HPDE6-E6E7 (cell line): ENCODE data around the gene STRBP.
"Not testable (repeated sequence)": the region's sequence is repeated elsewhere in the genome, so short reads cannot be mapped to it uniquely, and the experiment has no call there.

Source experiments
- DNase-seq: peaks from one replicate; pipeline ENCODE4 v3.0.0; 2011; ENCODE audit warnings: missing footprints; ENCODE audit errors: extremely low spot score

STRBP gene

DNA sequence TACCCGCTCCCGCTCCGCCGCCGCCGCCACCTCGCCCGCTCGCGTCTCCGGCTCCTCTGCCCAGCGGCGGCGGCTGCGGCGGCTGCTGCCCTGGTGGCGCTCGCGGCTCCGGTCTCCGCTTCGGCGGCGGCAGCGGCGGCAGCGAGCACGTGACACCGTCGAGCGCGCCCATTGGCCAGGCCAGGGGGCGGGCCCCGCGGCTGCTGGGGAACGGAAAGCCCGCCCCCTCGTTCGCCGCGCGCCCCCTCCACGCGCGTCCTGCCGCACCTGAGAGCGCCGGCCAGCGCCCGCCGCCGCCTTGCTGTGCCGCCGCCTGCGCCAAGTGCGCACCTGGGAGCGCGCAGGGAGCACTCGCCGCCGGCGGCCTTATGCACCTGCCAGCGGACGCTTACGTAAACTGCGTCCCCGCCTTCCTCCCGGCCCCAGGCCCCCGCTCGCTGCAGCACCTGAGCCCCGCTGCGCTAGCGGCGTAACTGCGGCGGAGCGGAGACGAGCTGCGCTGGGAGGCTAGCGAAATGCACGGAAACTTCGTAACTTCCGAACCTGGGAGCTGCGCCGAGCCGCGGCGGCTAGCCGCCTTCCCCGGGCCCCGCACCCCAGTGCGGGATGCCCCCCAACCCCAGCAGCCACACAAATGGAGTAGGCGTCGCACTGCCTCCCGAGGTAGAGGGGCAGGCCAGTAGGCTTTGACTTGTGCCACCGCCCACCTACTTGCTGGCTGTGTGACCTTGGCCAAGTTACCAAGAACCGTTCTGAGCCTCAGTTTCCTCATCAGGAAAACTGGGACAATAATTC is at the start of gene STRBP:
TSS of gene STRBP (minus strand) at position 122 of the 795 bp plus-strand sequence. CDS start 84,452 bp downstream, outside the sequence.
- peak; percentile 89 for DNase-seq

DNA sequence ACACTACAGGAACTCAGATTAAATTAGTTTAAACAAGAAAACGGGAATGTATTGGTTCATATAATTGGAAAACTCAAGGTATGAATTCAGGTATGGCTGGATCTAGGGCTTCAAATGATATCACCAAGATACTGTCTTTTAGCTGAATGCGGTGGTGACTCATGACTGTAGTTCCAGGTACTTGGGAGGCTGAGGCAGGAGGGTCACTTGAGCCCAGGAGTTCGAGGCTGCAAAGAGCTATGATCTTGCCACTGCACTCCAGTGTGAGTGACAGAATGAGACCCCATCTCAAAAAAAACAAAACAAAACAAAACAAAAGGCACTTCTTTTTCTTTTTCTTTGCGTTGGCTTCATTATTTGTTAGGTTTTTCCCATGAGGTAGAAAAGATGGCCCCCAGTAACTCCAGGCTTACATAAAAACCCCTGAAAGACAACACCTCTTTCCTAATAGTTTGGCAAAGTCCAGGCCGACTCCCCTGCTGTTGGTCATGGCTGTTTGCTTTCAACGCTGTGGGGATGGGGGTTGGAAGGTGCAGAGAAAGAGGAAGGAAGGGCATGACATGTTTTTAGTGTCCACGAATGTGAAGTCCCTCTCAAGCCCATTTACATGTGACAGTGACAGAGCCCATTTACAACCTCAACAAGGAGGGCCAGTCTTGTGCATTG is 47.8 kb upstream of the STRBP start:
- no peak for DNase-seq

DNA sequence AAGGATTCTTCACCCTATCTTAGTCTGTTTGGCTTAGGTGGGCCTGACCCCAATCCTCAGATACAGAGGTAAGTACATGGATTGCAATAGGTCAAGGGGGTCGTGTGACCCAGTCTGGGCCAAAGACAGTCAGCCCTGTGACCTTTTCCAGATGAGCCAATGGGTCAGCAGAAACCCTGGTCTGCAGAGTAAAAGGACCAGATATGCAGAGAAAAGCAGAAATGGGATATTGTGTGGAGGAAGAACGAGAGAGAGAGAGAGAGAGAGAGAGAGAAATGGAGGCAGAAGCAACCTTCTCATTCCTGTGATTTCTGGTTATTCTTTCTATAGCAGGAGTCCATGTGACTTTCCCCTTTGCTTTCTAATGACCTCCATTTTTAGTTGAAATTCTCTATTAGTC is 47.2 kb upstream of the STRBP start:
- no peak for DNase-seq

DNA sequence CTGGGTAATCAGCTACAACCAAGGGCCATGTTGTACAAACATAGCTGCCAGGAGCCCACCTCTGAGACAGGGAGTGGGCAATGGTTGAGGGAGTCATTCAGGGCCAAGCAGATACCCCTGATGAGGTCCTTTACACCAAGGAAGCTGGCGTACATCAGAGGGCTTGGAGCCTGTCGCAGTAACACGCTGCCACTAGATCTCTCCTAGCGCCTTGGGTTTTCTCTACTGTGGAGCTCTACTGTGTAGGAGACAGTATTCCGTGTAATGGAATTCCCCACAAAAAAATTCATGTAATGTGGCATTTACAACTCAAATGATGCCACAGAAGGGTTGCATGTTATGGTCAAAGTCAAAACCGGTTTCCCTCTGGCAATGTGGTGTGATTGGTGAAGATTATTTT is 46.2 kb upstream of the STRBP start:
- DNase-seq, result no peak

GRCh38 chr9:123312306-123312877 is 44.0 kb upstream of the STRBP start:
- DNase-seq, result no peak

- DNase-seq, result no peak
Measured at GRCh38 chr9:123311250-123311752, 42.9 kb upstream of the STRBP start.

GRCh38 chr9:123310551-123311249 is 42.3 kb upstream of the STRBP start:
- DNase-seq, result no peak

DNA sequence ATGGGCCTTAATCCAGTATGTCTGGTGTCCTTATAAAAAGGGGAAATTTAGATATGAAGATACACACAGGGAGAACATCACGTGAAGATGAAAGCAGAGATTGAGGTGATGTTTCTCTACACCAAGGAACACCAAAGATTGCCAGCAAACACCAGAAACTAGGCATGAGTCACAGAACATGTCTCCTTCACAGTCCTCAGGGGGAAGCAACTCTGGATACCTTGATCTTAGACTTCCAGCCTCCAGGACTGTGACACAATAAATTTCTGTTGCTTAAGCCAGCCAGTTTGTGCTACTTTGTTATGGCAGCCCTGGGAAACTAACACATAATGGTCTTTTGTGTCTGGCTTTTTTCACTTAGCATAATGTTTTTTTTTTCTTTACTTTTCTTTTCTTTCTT is 41.2 kb upstream of the STRBP start:
- no peak for DNase-seq

DNA sequence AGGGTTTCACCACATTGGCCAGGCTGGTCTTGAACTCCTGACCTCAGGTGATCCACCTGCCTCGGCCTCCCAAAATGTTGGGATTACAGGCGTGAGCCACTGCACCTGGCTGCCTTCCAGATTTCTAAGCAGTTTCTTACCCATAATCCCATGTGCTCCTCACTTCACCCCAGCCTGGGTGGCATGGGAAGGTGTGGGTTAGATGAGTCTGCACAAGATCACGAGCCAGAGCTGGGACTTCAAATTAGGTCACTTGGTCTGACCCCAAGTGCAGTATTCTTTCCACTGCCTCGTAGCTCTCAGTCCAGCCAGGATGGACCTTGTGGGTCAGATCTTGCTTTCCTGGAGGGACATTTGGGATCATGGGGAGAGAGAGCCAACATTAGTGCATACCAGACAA is 37.5 kb upstream of the STRBP start:
- no peak for DNase-seq

DNA sequence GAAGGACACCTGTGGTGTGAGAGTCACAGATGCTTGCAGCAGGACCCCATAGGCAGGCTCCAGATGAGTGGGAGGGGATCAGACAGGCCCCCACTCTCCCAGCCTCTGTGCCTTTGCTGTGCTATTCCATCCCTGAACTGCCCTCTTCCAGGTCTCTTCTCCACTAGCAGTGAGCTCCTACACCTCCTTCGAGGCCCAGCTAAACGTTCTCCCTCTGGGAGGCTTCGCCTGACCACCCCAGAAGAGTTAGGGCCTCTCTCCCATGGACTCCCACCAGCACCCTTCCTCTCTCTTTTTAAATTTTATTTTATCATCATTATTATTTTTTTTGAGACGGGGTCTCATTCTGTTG is 35.9 kb upstream of the STRBP start:
- DNase-seq, result no peak

DNA sequence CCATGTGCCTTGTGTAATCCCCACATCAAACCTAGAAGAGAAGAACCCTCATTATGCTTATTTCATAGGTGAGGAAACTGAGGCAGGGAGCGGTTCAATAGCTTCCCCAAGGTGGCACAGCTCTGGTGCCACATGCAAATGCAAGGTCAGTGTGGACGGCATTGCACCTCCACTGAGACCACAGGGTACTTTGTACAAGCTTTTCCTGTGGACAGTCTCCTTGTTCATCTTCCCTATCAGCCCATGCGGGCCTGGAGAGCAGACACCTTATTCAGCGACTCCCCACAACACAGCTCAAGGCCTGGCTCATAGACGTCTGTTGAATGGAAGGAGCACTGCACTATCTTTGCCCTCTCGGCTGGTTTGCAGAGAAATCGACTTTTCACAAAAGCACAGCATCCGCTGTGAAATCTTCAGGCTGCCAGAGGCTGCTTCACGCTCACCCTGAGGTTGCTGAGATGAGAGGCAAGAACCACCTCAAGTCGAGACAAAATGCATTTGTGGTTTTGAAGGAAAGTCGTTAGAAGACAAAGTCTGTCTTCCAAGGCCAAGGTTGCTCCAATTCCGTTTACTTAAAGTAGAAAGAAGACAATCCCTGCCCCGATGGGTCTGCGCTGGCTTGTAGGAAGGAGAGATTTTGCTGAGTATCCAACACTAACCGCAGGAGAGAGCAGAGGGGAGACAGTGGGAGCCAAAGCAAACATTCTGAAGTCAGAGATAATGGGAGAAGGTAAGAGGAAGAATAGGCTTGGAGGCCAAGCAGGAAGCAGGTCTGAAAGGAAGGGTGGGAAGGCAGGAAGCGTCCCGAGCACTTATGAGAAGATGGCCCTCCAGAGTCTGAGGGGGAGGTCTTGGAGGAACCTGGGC is 34.2 kb upstream of the STRBP start:
- no peak for DNase-seq

DNA sequence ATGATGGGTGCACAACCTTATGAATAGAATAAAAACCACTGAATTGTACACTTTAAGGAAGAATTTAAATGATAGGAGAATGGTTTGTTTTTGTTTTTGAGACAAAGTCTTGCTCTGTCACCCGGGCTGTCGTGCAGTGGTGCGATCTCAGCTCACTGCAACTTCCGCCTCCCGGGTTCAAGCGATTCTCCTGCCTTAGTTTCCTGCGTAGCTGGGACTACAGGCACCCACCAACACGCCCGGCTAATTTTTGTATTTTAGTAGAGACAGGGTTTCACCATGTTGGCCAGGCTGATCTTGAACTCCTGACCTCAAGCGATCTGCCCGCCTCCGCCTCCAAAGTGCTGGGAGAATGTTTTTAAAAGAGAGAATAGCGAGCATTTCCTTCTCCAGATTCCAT is 33.5 kb upstream of the STRBP start:
- not testable (repeated sequence) for DNase-seq

- no peak for DNase-seq
Measured at GRCh38 chr9:123300554-123300953, 32.2 kb upstream of the STRBP start.

DNA sequence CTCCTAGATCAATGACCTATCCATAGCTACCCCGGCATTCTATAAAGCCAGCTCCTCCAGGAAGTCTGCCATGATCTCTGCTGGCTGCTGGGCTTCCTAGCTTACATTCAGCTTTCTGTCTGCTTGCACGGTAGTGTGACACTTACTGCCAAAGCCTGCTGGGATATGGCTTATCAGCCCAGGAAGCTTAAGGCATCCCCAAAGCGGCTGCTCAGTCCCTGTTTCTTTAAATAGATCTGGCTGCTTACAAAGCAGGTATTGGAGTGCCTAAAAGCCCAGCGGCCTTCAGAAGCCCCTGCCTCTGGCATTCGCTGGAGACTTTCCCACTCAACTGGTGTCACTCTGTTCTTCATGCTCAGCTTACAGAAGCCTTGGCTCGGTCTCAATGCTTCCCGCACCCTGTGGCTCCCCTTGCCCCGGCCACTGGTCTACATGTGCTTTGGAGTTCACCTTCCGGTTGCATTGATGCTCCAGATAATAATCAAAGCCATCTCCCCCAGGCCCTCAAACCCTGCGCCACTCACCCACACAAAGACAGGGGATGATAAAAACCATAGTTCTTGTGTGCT is 31.3 kb upstream of the STRBP start:
- DNase-seq, result no peak

GRCh38 chr9:123296174-123296573 is 27.8 kb upstream of the STRBP start:
- no peak for DNase-seq

GRCh38 chr9:123291736-123292135 is 23.4 kb upstream of the STRBP start:
- DNase-seq, result no peak

- DNase-seq, result no peak
Measured at GRCh38 chr9:123290764-123291163, 22.4 kb upstream of the STRBP start.

DNA sequence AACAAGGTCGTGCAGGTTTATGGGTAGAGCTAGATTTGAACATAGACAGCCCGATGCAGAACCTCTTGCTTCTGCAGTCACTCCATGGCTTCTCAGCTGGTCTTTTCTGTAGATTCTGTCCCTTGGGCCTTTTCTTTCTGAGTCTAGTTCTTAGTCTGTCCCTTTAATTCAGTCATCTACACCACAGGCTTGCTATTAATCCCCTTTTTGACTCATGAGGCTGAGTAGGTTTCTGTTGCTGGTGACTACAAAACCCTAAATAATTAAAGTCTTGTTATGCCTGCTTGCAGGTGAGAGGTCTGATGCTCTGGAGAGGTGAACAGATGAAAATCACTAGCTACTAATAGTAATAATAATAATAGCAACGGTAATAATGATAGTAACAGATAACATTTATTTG is 19.3 kb upstream of the STRBP start:
- no peak for DNase-seq

DNA sequence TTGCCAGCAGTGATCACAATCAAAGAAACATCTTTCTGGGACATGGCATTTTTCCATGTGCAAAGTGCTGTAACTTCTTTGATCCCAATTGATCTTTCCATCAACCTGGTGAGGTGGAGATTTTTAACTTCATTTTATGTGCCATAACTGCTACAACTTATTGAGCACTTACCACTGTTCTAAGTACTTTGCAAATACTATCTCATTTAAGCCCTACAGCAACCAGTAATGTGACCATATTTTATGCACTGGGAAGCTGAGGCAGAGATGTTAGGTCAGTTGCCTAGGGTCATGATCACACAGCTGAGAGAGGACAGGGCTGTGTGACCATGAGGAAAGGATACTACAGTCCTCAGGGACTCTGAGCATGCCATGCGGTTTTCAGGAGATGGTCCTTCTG is 17.9 kb upstream of the STRBP start:
- no peak for DNase-seq

DNA sequence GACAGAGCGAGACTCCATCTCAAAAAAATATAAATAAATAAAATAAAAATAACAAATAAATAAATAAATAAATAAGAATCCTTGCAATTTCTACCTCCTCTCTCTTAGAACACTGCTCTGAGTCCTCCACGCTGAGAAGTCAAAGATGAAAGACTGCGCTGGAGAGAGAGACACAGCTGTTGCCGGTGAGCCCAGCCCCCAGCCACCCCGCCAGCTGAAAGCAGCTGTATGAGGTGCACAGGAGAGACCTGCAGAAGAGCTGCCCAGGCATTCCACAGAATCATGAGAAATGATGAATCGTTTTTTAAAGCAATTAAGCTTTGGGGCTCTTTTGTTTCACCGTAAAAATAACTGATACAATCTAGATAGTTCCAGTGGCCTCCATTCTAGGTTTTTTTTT is 16.3 kb upstream of the STRBP start:
- DNase-seq, result no peak

GRCh38 chr9:123283455-123283854 is 15.1 kb upstream of the STRBP start:
- DNase-seq, result no peak
